Activated T-helper 17 cell treated with anti-CD3 and anti-CD28 coated beads, Interleukin-2, amount 50 U/mL, for 72 hours (primary cell): ENCODE data around the gene HMX2. TPM values are rescaled to one million over a fixed set of nuclear protein-coding genes. Genes with fewer than 3 reads are reported as not detected.
A peak's percentile ranks its signal among the peaks of the same experiment; 100 is the strongest.

ENCODE experiments used
- ATAC-seq: fragments of 150-1000 bp; cut with Tn5 transposase; replicated peaks from 2 replicates; pipeline ENCODE4 v1.10.0; 2021; ENCODE audit warnings: mild to moderate bottlenecking, moderate library complexity
- H3K27ac Mint-ChIP-seq: one replicate; pipeline ENCODE4 v1.8.0; 2022; ENCODE audit warnings: mixed read lengths
- H3K27me3 Mint-ChIP-seq: one replicate; pipeline ENCODE4 v1.8.0; 2022; ENCODE audit warnings: mixed read lengths
- H3K36me3 Mint-ChIP-seq: one replicate; pipeline ENCODE4 v1.8.0; 2022; ENCODE audit warnings: low read depth, mild to moderate bottlenecking, mixed read lengths
- H3K4me1 Mint-ChIP-seq: one replicate; pipeline ENCODE4 v1.8.0; 2022; ENCODE audit warnings: mixed read lengths
- H3K4me3 Mint-ChIP-seq: one replicate; pipeline ENCODE4 v1.8.0; 2022; ENCODE audit warnings: mild to moderate bottlenecking, mixed read lengths
- H3K9me3 Mint-ChIP-seq: one replicate; pipeline ENCODE4 v1.8.0; 2022; ENCODE audit warnings: mixed read lengths
- total RNA-seq, 2 donors: library from RNA; stranded (reverse); gene quantifications; one replicate each; pipeline ENCODE4 v1.2.3, GENCODE V29; 2022

The HMX2 gene, protein sequence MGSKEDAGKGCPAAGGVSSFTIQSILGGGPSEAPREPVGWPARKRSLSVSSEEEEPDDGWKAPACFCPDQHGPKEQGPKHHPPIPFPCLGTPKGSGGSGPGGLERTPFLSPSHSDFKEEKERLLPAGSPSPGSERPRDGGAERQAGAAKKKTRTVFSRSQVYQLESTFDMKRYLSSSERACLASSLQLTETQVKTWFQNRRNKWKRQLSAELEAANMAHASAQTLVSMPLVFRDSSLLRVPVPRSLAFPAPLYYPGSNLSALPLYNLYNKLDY
- total RNA-seq, result under 1 TPM in 1 of 2 donors, not detected in 1; 0.19 TPM

- no peak within 1 kb of the TSS for H3K27ac Mint-ChIP-seq
- no peaks in the 10 kb centered on the region for H3K9me3 Mint-ChIP-seq
- H3K4me3 Mint-ChIP-seq, result peak within 1 kb of the TSS; percentile 68
- H3K27me3 Mint-ChIP-seq, result peaks cover 49% of the 10 kb centered on the region
- peaks cover 6% of the 10 kb centered on the region for H3K36me3 Mint-ChIP-seq
- H3K4me1 Mint-ChIP-seq, result peaks cover 16% of the 10 kb centered on the region
- ATAC-seq, result peak; percentile 31
These were observed at the start of gene HMX2 for GRCh38 chr10:123147635-123148413. HMX2 (plus strand) TSS chr10:123148136; CDS start chr10:123148379, 243 bp downstream.

DNA sequence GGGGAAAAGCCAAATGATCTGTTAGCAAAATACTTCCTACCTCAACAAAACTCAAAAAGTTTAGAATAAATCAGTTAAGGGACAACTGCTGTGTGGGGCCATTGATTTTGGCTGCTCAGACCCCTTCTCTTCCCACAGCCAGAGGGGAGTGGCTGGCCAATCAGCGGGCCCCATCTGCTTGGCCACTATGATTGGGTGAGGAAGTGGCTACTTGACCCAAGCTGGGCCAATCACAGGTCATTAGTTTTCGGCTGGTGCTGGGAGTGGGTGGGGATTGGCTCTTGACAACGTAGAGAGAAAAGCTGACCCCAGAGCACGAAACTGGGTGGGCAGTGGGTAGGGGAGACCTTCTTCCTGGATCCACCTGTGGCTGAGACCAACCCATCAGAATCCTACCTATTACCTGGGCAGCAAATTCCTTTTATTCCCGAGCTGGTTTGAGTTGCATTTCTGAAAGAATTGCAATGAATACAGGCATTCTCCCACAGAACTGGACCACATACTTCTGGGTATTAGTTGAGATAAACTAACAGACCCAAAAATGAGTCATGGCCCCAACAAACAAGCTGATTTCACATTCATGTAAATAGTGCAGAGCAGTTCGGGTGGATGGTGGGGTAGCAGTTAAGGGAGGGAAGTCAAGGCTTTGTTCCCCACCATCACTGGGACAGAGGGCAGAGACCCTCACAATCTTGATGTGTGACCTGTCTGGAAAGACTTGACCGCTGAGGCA, 47.7 kb upstream of the HMX2 start:
- Mint-ChIP-seq H3K27me3 (peaks cover 13% of the 10 kb centered on the region), H3K36me3 (no peaks in the 10 kb centered on the region)

GRCh38 chr10:123101872-123102271, 46.1 kb upstream of the HMX2 start:
- H3K4me1 Mint-ChIP-seq, result no peaks in the 10 kb centered on the region
- no peaks in the 10 kb centered on the region for H3K36me3 Mint-ChIP-seq
- H3K9me3 Mint-ChIP-seq, result no peaks in the 10 kb centered on the region
- no peak for ATAC-seq
- H3K4me3 Mint-ChIP-seq, result no peak overlapping the region
- H3K27me3 Mint-ChIP-seq, result peaks cover 16% of the 10 kb centered on the region
- H3K27ac Mint-ChIP-seq, result no peak overlapping the region

More for the DNA sequence above, 47.7 kb upstream of the HMX2 start:
- no peak for ATAC-seq
- no peaks in the 10 kb centered on the region for H3K4me1 Mint-ChIP-seq
- H3K4me3 Mint-ChIP-seq, result no peak overlapping the region
- H3K27ac Mint-ChIP-seq, result no peak overlapping the region
- no peaks in the 10 kb centered on the region for H3K9me3 Mint-ChIP-seq

GRCh38 chr10:123102673-123103072, 45.3 kb upstream of the HMX2 start:
- ATAC-seq, result no peak

DNA sequence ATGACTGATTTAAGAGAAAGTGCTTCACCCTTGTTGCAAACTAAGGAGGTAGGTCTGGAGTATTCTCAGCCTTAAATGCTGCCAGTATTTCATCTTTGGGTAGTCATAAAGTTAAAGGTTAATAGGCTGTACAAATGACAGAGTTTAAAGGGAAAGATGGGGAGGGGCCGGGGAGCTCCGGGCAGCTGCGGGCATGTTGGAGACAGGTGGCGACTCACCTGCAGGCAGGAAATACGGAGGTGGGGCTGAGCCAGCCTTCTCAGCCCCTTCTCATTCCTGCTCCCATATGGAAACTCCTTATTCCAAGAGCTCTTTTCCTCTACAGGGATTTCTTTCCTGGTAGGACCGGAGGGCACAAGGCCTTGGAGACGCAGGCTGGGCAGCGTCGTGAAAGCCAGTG, 44.0 kb upstream of the HMX2 start:
- no peak overlapping the region for H3K27ac Mint-ChIP-seq
- no peaks in the 10 kb centered on the region for H3K4me1 Mint-ChIP-seq
- no peak for ATAC-seq
- peaks cover 13% of the 10 kb centered on the region for H3K27me3 Mint-ChIP-seq
- no peaks in the 10 kb centered on the region for H3K9me3 Mint-ChIP-seq
- H3K36me3 Mint-ChIP-seq, result no peaks in the 10 kb centered on the region
- H3K4me3 Mint-ChIP-seq, result no peak overlapping the region

More at GRCh38 chr10:123102673-123103072, 45.3 kb upstream of the HMX2 start:
- no peak overlapping the region for H3K4me3 Mint-ChIP-seq
- no peak overlapping the region for H3K27ac Mint-ChIP-seq
- peaks cover 11% of the 10 kb centered on the region for H3K27me3 Mint-ChIP-seq
- no peaks in the 10 kb centered on the region for H3K9me3 Mint-ChIP-seq
- no peaks in the 10 kb centered on the region for H3K4me1 Mint-ChIP-seq
- H3K36me3 Mint-ChIP-seq, result no peaks in the 10 kb centered on the region

GRCh38 chr10:123109466-123109865, 38.5 kb upstream of the HMX2 start:
- no peaks in the 10 kb centered on the region for H3K4me1 Mint-ChIP-seq
- H3K9me3 Mint-ChIP-seq, result no peaks in the 10 kb centered on the region

DNA sequence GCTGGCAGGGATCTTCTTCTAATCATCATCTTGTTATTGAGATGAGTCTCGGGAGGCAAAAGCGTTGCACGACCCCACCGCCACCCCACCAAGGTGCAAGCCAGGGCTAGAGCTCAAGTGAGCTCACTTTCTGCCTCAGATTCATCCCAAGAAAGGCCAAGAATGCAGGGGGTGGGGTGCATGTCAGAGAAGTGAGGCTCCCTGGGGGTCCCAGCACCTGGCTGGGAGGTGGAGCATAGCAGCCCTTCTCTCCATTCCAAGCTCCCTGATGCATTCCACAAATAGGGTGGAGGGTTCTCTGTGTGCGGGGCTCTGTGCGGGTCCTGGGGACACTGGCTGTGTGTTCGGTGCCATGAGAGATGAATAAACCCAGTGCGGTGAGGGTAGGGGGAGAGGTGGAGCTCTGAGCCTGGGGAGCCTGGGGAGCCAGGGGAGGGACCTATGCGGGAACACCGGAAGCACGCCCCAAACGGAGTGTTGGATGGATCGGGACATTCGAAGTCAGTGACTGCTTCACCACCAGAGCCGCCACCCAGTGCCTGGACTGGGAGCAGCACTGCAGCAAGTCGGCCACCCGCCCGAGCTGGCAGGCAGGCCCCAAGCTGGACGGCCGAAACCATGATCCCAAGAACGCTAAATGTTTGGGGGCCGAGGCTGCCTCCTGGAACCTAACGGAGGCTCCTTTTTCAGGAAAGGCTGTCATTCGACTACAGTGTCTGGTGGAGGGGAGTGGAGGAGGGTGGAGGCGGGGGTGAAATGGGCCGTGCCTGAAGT, 30.1 kb upstream of the HMX2 start:
- Mint-ChIP-seq H3K36me3 (no peaks in the 10 kb centered on the region), H3K4me1 (no peaks in the 10 kb centered on the region), H3K9me3 (no peaks in the 10 kb centered on the region), H3K4me3 (no peak overlapping the region), H3K27me3 (peaks cover 49% of the 10 kb centered on the region), H3K27ac (no peak overlapping the region)
- ATAC-seq, result no peak

More at GRCh38 chr10:123109466-123109865, 38.5 kb upstream of the HMX2 start:
- Mint-ChIP-seq H3K4me3 (no peak overlapping the region), H3K27ac (no peak overlapping the region), H3K36me3 (no peaks in the 10 kb centered on the region), H3K27me3 (peaks cover 24% of the 10 kb centered on the region)
- no peak for ATAC-seq

GRCh38 chr10:123119081-123119480, 28.9 kb upstream of the HMX2 start:
- Mint-ChIP-seq H3K36me3 (no peaks in the 10 kb centered on the region), H3K27ac (no peak overlapping the region), H3K9me3 (no peaks in the 10 kb centered on the region), H3K27me3 (peaks cover 52% of the 10 kb centered on the region), H3K4me3 (no peak overlapping the region), H3K4me1 (no peaks in the 10 kb centered on the region)
- no peak for ATAC-seq

DNA sequence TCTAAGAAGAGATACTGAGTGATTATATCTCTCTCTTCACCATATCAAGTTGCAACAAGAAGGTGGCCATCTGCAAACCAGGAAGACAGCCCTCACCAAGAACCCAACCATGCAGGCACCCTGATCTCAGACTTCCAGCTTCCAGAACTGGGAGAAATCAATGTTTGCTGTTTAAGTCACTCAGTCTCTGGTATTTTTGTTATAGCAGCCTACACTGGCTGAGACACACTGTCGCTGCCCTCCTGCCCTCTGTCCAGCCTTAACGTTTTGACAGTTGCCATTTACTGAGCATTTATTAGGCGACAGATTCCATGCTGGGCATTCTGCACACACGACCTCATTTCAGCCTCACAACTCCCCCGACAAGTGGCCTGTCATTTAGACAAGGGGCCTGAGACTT, 21.7 kb upstream of the HMX2 start:
- H3K36me3 Mint-ChIP-seq, result no peaks in the 10 kb centered on the region
- H3K9me3 Mint-ChIP-seq, result no peaks in the 10 kb centered on the region
- peaks cover 59% of the 10 kb centered on the region for H3K27me3 Mint-ChIP-seq
- H3K4me3 Mint-ChIP-seq, result no peak overlapping the region
- H3K27ac Mint-ChIP-seq, result no peak overlapping the region
- no peak for ATAC-seq
- no peaks in the 10 kb centered on the region for H3K4me1 Mint-ChIP-seq

DNA sequence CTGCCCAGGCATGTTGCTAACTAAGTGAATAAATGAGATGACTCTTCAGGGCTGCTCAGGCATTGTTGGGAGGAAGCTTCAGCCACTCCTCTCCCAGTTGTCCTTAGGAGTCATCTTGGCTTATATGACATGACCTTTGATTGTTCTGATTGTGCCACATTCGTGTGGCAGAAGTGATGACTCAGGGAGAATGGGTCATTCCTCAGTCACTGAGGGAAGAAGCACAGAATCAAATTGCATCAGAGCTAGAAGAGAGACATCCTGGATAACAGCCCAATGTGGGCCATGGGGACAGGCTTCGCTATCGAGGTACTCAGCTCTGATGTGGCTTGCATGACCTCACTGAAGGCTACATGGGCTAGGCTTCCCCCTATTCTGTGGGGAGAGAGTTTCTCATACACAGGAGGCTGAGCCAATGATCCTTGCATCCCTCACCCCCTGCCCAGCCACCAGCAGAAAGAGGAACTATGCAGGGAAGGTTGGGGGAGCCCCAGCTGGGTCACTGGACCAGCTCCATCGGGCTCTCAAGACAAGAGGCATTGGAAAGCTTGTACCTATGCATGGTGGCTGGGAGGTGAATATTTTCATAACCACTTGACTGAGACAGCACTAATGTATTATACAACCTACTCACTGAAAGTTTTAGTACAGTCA, 18.2 kb upstream of the HMX2 start:
- no peak overlapping the region for H3K27ac Mint-ChIP-seq
- no peaks in the 10 kb centered on the region for H3K36me3 Mint-ChIP-seq
- H3K27me3 Mint-ChIP-seq, result peaks cover 71% of the 10 kb centered on the region
- no peak overlapping the region for H3K4me3 Mint-ChIP-seq
- H3K4me1 Mint-ChIP-seq, result peaks cover 10% of the 10 kb centered on the region
- ATAC-seq, result peak; percentile 38
- no peaks in the 10 kb centered on the region for H3K9me3 Mint-ChIP-seq

DNA sequence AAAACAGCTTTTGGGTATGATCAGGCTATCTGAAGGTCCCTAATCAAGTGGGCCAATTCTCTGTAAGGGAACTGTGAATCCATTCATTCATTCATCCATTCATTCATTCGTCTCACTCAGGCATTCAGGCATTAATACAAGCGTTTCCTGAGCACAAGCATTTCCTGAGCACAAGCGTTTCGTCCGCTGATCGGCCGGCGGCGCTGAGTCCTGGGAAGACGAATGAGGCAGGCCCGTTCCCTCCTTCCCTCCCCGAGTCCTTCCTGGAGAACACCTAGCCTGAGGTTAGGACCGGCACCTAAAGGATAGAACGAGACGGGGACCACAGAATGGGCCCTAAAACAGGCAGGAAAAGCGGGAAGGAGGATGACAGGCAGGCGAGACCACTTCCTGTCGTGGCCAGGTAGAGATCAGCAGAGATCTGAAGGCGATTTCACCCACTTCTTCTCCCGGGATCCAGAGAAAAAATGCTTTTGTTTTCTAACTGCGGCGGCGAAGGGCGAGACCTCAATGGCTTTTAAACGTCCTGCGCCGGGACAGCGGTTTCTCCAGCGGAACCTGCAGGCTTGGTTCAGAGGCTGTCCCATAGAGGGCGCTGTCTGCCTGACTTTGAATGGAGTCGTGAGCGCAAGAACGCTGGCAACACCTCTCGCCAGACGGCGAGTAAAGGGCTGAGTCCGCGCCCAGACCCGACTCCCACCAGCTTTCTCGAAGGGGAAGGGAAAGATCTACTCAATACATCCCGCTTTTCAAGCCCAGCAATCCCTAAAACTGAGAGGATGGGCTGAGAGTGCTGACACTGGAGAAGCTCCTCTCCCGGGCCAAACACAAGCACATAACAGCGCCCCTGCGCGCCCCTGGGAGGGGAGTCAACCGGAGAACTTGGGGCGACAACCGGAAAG, 15.1 kb upstream of the HMX2 start:
- peaks cover 56% of the 10 kb centered on the region for H3K27me3 Mint-ChIP-seq
- ATAC-seq, result peak; percentile 83
- no peaks in the 10 kb centered on the region for H3K9me3 Mint-ChIP-seq
- peak overlapping the region; percentile 67 for H3K4me3 Mint-ChIP-seq
- peaks cover 6% of the 10 kb centered on the region for H3K36me3 Mint-ChIP-seq
- H3K4me1 Mint-ChIP-seq, result peaks cover 10% of the 10 kb centered on the region
- no peak overlapping the region for H3K27ac Mint-ChIP-seq

DNA sequence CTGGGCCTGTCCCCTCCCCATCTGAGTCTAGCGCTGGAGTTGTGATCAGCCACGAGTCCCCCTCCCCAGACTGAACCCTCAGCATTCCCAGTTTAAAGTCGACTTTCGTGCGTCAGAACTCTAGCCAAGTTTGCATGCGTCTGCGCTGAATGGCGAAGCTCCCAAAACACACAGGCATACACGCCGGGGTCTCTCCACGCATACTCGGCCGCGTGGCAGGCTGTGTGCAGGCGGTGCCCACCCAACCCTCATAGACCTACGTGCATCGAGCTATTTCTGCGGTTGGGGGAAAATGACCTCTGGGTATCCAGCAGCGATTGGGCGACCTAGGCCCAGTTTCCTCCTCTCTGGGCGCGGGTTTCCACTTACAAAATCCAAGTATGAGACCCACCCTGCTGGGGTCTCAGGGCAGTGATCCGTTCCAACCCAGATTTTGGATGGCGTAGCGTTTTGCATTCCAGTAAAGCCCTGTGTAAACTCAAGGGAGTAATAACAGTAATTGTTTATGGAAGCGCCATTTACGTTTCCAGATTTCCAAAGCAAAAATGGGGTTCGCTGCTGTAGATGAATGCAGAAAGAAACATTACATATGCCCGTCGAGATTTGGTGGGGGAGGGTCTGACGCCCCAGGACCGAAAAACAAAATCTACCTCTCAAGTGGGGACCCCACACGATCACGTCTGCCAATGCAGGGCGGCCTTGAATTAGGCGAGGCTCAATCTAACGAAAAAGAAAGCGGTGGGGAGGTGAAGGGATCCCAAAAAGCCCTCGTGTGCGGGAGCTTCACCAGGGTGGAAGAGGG, 14.2 kb upstream of the HMX2 start:
- peaks cover 10% of the 10 kb centered on the region for H3K4me1 Mint-ChIP-seq

More for the DNA sequence above, 14.2 kb upstream of the HMX2 start:
- Mint-ChIP-seq H3K27ac (no peak overlapping the region), H3K27me3 (peaks cover 56% of the 10 kb centered on the region), H3K36me3 (peaks cover 12% of the 10 kb centered on the region), H3K9me3 (no peaks in the 10 kb centered on the region), H3K4me3 (peak overlapping the region; percentile 67)
- no peak for ATAC-seq
